Upper lobe of left lung (tissue), 6 donors: ENCODE measurements around the gene ADGB. TPM values are rescaled to one million over a fixed set of nuclear protein-coding genes. Genes with fewer than 3 reads are reported as not detected.

Experiments used
- ATAC-seq, 2 donors: fragments of 200-7000 bp; cut with Tn5 transposase; one replicate each; pipeline ENCODE4 v1.9.1; 2022; ENCODE audit warnings: mild to moderate bottlenecking in 2 of 2, moderate library complexity in 2 of 2; ENCODE audit not compliant: low FRiP score in 2 of 2
- DNase-seq, 2 donors: peaks; one replicate each; pipeline ENCODE4 v3.0.0-alpha.2; 2019 to 2020
- H3K27ac ChIP-seq, 4 donors: fragments of 200-600 bp; sonication (generic); one replicate each; pipeline ENCODE4 v1.5.1; 2016 to 2019
- H3K27me3 ChIP-seq, 4 donors: fragments of 200-600 bp; sonication (generic); one replicate each; pipeline ENCODE4 v1.5.1; 2017 to 2019
- H3K36me3 ChIP-seq, 4 donors: fragments of 200-600 bp; sonication (generic); one replicate each; pipeline ENCODE4 v1.5.1; 2016 to 2019
- H3K4me1 ChIP-seq, 4 donors: fragments of 200-600 bp; sonication (generic); one replicate each; pipeline ENCODE4 v1.5.1; 2018 to 2019
- H3K4me3 ChIP-seq, 4 donors: fragments of 200-600 bp; sonication (generic); one replicate each; pipeline ENCODE4 v1.5.1; 2017 to 2019; ENCODE audit warnings: mild to moderate bottlenecking in 2 of 4, moderate library complexity in 1 of 4
- H3K9me3 ChIP-seq, 4 donors: fragments of 200-600 bp; sonication (generic); one replicate each; pipeline ENCODE4 v1.5.1; 2018 to 2019
- EP300 ChIP-seq, 4 donors: sonication (generic); formaldehyde crosslinking; IDR thresholded peaks; one replicate each; pipeline ENCODE4 v1.5.1; 2017; ENCODE audit warnings: antibody characterized with exemption in 4 of 4, control low read depth in 2 of 4
- POLR2A ChIP-seq, 4 donors: fragments of 450-650 bp; IDR thresholded peaks; one replicate each; pipeline ENCODE4 v1.5.1; 2016 to 2017; ENCODE audit warnings: antibody characterized with exemption in 4 of 4, mild to moderate bottlenecking in 2 of 4
- POLR2AphosphoS5 ChIP-seq, 2 donors: sonication (generic); formaldehyde crosslinking; IDR thresholded peaks; one replicate each; pipeline ENCODE4 v1.5.1; 2017; ENCODE audit warnings: antibody characterized with exemption in 2 of 2
- WGBS, 2 donors: methylation state at CpG; one replicate each; pipeline ENCODE4 v1.1.5; 2017 to 2018; 5-methylcytosine and 5-hydroxymethylcytosine counted together
- total RNA-seq, 6 donors: library from RNA; depleted of rRNA in 4 of 6; stranded (reverse); fragments of >200 nt in 4 of 6; gene quantifications; one replicate each; pipeline versions ENCODE4 v1.1.0 to v1.2.1, GENCODE V29; 2016 to 2021
- TF ChIP-seq, protein P1 (sequence below), 6 experiments: fragments of 450-650 bp in 4 of 6; fragments of 200-600 bp in 2 of 6; sonication (generic) in 2 of 6; IDR thresholded peaks; one replicate each; pipeline ENCODE4 v1.5.1; 2016 to 2019; ENCODE audit warnings: antibody characterized with exemption in 6 of 6
- donor health status: DM: no; HTN: no; CAD: no; lungs with moderate emphysema.
- donor health status: DM: no; HTN: yes; CAD: no; lungs with severe emphysema.

Gene ADGB
- total RNA-seq, 6 donors from 2014 or later: 0.31 to 34.6 (median 6.2) TPM

DNA sequence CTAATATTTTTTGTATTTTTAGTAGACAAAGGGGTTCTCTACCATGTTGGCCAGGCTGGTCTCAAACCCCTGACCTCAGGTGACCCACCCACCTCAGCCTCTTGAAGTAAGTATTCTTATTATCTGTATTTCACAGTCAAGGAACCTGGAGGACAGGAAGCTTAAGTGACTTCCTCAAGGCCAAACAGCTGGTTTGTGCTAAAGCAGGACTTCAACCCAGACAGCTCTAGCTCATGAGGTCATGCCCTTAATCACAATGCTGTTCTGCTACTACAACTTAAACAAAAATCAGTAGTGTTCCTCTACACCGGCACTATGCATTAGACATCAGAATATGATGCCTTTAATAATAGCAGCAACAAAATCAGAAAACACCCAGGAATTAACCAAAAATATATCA lies 168.9 kb downstream of the ADGB start:
- H3K27me3 ChIP-seq: no peaks in the 10 kb centered on the region
- WGBS, 2 donors: 48 to 52% methylated on average over 1 of the region's 1 CpG
- TF ChIP-seq POLR2AphosphoS5 (IDR thresholded peaks at IDR 0.05) (no peak), EP300 (IDR thresholded peaks at IDR 0.05) (no peak), POLR2A (IDR thresholded peaks at IDR 0.05) (no peak)
- TF ChIP-seq, protein P1, sequence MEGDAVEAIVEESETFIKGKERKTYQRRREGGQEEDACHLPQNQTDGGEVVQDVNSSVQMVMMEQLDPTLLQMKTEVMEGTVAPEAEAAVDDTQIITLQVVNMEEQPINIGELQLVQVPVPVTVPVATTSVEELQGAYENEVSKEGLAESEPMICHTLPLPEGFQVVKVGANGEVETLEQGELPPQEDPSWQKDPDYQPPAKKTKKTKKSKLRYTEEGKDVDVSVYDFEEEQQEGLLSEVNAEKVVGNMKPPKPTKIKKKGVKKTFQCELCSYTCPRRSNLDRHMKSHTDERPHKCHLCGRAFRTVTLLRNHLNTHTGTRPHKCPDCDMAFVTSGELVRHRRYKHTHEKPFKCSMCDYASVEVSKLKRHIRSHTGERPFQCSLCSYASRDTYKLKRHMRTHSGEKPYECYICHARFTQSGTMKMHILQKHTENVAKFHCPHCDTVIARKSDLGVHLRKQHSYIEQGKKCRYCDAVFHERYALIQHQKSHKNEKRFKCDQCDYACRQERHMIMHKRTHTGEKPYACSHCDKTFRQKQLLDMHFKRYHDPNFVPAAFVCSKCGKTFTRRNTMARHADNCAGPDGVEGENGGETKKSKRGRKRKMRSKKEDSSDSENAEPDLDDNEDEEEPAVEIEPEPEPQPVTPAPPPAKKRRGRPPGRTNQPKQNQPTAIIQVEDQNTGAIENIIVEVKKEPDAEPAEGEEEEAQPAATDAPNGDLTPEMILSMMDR (IDR thresholded peaks at IDR 0.05): no peak
- H3K4me1 ChIP-seq: peaks cover 0 to 4% (median 0%) of the 10 kb centered on the region in 4 donors
- H3K9me3 ChIP-seq: no peaks in the 10 kb centered on the region
- peak in 1 of 2 donors; percentile 15 for ATAC-seq
- H3K4me3 ChIP-seq: no peak overlapping the region
- no peak for DNase-seq
- H3K36me3 ChIP-seq: no peaks in the 10 kb centered on the region
- H3K27ac ChIP-seq: no peak overlapping the region

DNA sequence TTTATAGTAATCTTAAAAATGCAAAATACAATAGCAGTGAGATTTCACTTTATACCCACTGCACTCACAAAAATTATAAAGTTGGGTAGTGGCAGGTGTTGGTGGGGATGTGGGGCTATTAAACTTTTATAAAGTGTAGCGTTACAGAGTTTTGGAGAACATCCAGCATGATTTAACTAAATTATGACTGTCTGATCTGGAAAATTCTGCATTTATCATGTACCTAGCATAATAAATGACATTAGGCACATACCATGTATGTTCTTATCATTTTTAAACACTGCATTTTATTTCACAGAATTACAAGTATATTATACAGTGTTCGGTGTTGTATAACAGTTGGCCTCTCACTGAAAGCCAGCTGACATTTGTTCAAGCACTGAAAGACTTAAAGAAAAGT lies 169.9 kb downstream of the ADGB start:
- Histone ChIP-seq H3K4me3 (no peak overlapping the region), H3K9me3 (no peaks in the 10 kb centered on the region), H3K4me1 (peaks cover 0 to 4% (median 0%) of the 10 kb centered on the region in 4 donors), H3K27me3 (no peaks in the 10 kb centered on the region), H3K36me3 (no peaks in the 10 kb centered on the region), H3K27ac (no peak overlapping the region)
- ATAC-seq: no peak
- TF ChIP-seq, protein P1 (IDR thresholded peaks at IDR 0.05): no peak
- TF ChIP-seq EP300 (IDR thresholded peaks at IDR 0.05) (no peak), POLR2A (IDR thresholded peaks at IDR 0.05) (no peak), POLR2AphosphoS5 (IDR thresholded peaks at IDR 0.05) (no peak)
- no peak for DNase-seq
- 86 to 88% methylated on average over 2 of the region's 2 CpGs for WGBS, 2 donors

DNA sequence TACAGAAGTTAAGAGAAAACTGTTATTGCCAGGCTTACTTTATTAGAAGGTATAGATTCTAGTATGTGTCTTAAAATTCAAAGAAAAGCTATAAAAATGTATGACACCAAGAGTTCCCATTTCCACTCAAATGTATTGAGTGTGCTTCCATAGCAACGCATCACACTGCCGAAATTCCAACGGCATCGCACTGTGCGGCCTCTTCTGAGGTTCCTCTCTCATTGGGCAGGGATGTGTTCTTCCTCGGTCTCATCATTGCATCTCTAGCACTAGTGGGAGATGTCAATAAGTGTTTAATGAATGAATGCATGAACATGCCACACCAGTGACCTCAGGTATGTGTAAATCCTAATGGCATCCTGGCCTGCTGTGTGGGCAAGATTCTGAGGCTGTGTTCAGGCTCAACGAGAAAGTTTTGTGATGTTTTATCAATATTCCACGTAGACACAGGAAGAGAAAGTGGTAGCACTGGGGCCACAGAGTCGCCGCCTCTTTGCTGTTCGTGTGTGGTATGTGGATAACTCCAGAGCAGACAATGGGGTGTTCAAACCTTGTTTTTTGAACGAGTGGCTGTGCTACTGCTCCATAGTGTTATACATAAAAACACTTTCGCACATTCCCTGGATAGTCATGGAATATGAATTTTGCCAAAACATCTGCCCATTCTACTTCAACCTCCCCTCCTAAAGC lies 171.6 kb downstream of the ADGB start:
- no peak for TF ChIP-seq POLR2A (IDR thresholded peaks at IDR 0.05)
- TF ChIP-seq, protein P1 (IDR thresholded peaks at IDR 0.05): no peak
- TF ChIP-seq EP300 (IDR thresholded peaks at IDR 0.05): no peak
- TF ChIP-seq POLR2AphosphoS5 (IDR thresholded peaks at IDR 0.05): no peak
- WGBS, 2 donors: 65 to 79% methylated on average over 13 of the region's 13 CpGs
- H3K27me3 ChIP-seq: no peaks in the 10 kb centered on the region
- H3K4me1 ChIP-seq: peaks cover 0 to 4% (median 0%) of the 10 kb centered on the region in 4 donors
- H3K27ac ChIP-seq: peak overlapping the region in 2 of 4 donors; percentile 64 to 81
- H3K4me3 ChIP-seq: peak overlapping the region in 1 of 4 donors; percentile 1
- H3K9me3 ChIP-seq: no peaks in the 10 kb centered on the region
- no peaks in the 10 kb centered on the region for H3K36me3 ChIP-seq
- ATAC-seq (peak; percentile 34 to 86), DNase-seq (peak in 1 of 2 donors; percentile 22)

DNA sequence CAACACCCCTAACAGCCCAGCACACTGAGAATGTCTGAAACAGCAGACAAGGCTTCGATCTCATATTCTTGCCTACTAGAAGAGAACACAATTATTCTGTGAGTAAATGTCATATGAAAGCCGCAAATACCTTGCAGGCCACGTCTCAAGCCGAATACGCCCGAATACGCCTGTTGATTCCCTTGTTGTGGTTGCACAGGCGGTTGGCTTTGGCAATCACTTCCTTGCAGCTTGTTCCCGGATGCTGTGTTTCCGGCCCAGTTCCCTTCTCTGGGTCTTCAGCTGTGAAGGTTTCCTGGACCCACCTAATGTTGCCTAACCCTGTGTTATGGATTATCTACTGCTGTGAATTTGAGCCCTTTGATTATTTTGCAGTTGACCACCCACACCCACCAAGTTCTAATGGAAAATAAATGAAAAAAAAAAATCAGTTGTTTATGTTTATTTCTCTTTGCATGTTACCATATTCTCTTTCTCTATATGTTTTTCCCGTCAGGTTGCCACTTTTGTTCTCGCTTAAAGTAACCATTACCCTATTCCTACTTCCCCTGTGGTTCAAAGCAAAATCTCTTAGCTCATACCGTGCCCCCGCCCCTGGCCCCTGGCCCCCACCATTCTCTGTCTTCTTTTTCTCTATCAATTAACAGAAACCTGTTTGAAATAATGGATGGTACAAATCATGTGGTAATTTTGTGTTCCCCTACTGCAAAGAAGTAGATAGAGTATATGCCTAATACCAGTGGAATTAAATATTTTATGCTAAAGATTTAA lies 172.4 kb downstream of the ADGB start:
- 49 to 61% methylated on average over 14 of the region's 14 CpGs for WGBS, 2 donors
- Histone ChIP-seq H3K4me3 (peak overlapping the region in 1 of 4 donors; percentile 1), H3K27me3 (no peaks in the 10 kb centered on the region), H3K4me1 (peaks cover 0 to 4% (median 0%) of the 10 kb centered on the region in 4 donors), H3K9me3 (no peaks in the 10 kb centered on the region), H3K36me3 (no peaks in the 10 kb centered on the region), H3K27ac (peak overlapping the region in 2 of 4 donors; percentile 64 to 81)
- peak; percentile 9 to 72 for DNase-seq
- TF ChIP-seq POLR2AphosphoS5 (IDR thresholded peaks at IDR 0.05) (peak; percentile 62 to 82), EP300 (IDR thresholded peaks at IDR 0.05) (peak in 2 of 4 donors; percentile 5 to 58)
- TF ChIP-seq, protein P1 (IDR thresholded peaks at IDR 0.05): no peak
- peak; percentile 37 to 92 for ATAC-seq
